Hindlimb muscle (tissue), 1 donor: ENCODE results near the gene PSD4. TPM values are rescaled to one million over a fixed set of nuclear protein-coding genes. Genes with fewer than 3 reads are reported as not detected.

Experiments
- DNase-seq: peaks from one replicate; pipeline ENCODE4 v3.0.0-alpha.2; 2013
- polyA plus RNA-seq: library from polyadenylated mRNA; unstranded; fragments of 120-200 nt; gene quantifications from one replicate; pipeline ENCODE4 v1.2.1, GENCODE V29; 2013; ENCODE audit not compliant: insufficient read length

The PSD4 gene
- polyA plus RNA-seq: 1.6 TPM

GRCh38 chr2:113173542-113174375 lies at the start of gene PSD4:
Gene PSD4, plus strand, starts transcription at chr2:113173971. Its CDS starts 8,486 bp downstream, at chr2:113182457.
- no peak for DNase-seq

GRCh38 chr2:113124181-113124961 lies 49.4 kb upstream of the PSD4 start:
- no peak for DNase-seq

- DNase-seq: no peak
Observed at GRCh38 chr2:113124984-113125855, 48.6 kb upstream of the PSD4 start.

- DNase-seq: no peak
Observed at GRCh38 chr2:113126845-113127645, 46.7 kb upstream of the PSD4 start, which contains the start of gene IL1RN. Gene IL1RN, plus strand, starts transcription at chr2:113127598. Its CDS starts 27 bp downstream, at chr2:113127625.

GRCh38 chr2:113127646-113128570 lies 45.9 kb upstream of the PSD4 start:
- no peak for DNase-seq

GRCh38 chr2:113129519-113130078 lies 44.2 kb upstream of the PSD4 start:
- DNase-seq: no peak

- no peak for DNase-seq
Observed at GRCh38 chr2:113131352-113132185, 42.2 kb upstream of the PSD4 start.

- DNase-seq: no peak
Observed at GRCh38 chr2:113132414-113133021, 41.3 kb upstream of the PSD4 start.

- DNase-seq: no peak
Observed at GRCh38 chr2:113133704-113134598, 39.8 kb upstream of the PSD4 start.

- no peak for DNase-seq
Observed at GRCh38 chr2:113134717-113135116, 39.1 kb upstream of the PSD4 start.

- no peak for DNase-seq
Observed at GRCh38 chr2:113135317-113135716, 38.5 kb upstream of the PSD4 start.

GRCh38 chr2:113136828-113137775 lies 36.7 kb upstream of the PSD4 start:
- peak; percentile 18 for DNase-seq

GRCh38 chr2:113137827-113138226 lies 35.9 kb upstream of the PSD4 start:
- DNase-seq: no peak

GRCh38 chr2:113138428-113139322 lies 35.1 kb upstream of the PSD4 start:
- peak; percentile 53 for DNase-seq

- no peak for DNase-seq
Observed at GRCh38 chr2:113141451-113141850, 32.3 kb upstream of the PSD4 start.
